ENCODE data around the gene CREB5. TPM values are rescaled to one million over a fixed set of nuclear protein-coding genes. Genes with fewer than 3 reads are reported as not detected.

The CREB5 gene
- total RNA-seq, 2 experiments from 2014 or later = 0.19 to 0.22 TPM

DNA sequence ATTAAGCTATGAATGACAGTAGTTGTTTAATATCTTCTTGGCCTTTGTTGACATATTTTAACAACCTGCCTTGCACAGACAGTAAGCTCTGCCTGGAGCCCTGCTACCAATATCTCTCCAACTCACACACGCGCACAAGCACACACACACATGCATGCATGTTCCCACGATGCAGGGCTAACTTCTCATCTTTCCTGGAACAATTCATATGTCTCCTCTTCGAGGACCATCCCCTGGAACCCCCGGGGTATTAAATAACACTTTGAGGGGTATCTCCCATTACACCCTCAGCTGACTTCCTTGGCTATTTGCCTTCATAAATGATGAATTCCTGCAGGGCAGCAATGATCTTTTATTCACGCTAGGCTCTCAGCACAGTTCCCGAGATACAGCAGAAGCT is 287.8 kb downstream of the CREB5 start:
- no peaks in the 10 kb centered on the region for H3K9me3 Mint-ChIP-seq
- ATAC-seq (ENCODE audit: poor library complexity) = no peak
- no peaks in the 10 kb centered on the region for H3K27me3 Mint-ChIP-seq
- H3K27ac ChIP-seq (ENCODE audit: low read depth in 1 of 2, low read length in 2 of 2) = no peak overlapping the region
- H3K4me3 ChIP-seq (ENCODE audit: low read length) = no peak overlapping the region
- H3K27me3 ChIP-seq (ENCODE audit: control insufficient read depth in 1 of 2, insufficient read depth in 2 of 2, low read length in 2 of 2) = no peaks in the 10 kb centered on the region
- no peaks in the 10 kb centered on the region for H3K9me3 ChIP-seq (ENCODE audit: control insufficient read depth in 1 of 2, insufficient read depth in 1 of 2, low read length in 2 of 2)
- TF ChIP-seq, protein P1, sequence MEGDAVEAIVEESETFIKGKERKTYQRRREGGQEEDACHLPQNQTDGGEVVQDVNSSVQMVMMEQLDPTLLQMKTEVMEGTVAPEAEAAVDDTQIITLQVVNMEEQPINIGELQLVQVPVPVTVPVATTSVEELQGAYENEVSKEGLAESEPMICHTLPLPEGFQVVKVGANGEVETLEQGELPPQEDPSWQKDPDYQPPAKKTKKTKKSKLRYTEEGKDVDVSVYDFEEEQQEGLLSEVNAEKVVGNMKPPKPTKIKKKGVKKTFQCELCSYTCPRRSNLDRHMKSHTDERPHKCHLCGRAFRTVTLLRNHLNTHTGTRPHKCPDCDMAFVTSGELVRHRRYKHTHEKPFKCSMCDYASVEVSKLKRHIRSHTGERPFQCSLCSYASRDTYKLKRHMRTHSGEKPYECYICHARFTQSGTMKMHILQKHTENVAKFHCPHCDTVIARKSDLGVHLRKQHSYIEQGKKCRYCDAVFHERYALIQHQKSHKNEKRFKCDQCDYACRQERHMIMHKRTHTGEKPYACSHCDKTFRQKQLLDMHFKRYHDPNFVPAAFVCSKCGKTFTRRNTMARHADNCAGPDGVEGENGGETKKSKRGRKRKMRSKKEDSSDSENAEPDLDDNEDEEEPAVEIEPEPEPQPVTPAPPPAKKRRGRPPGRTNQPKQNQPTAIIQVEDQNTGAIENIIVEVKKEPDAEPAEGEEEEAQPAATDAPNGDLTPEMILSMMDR (IDR thresholded peaks at IDR 0.05) = no peak
- intact Hi-C loops (cut with DNase I, micrococcal nuclease) = no loop called here
- POLR2A ChIA-PET = no interaction called here
- no peaks in the 10 kb centered on the region for H3K4me1 Mint-ChIP-seq (ENCODE audit: low read depth)
- no peaks in the 10 kb centered on the region for H3K36me3 Mint-ChIP-seq (ENCODE audit: low read depth)
- no peak overlapping the region for H3K27ac Mint-ChIP-seq
- H3K4me3 Mint-ChIP-seq = no peak overlapping the region
- H3K4me1 ChIP-seq (ENCODE audit: insufficient read depth, low read length) = no peaks in the 10 kb centered on the region
- DNase-seq = no peak
- CTCF ChIA-PET = no interaction called here
- H3K36me3 ChIP-seq (ENCODE audit: insufficient read depth, low read length) = no peaks in the 10 kb centered on the region

DNA sequence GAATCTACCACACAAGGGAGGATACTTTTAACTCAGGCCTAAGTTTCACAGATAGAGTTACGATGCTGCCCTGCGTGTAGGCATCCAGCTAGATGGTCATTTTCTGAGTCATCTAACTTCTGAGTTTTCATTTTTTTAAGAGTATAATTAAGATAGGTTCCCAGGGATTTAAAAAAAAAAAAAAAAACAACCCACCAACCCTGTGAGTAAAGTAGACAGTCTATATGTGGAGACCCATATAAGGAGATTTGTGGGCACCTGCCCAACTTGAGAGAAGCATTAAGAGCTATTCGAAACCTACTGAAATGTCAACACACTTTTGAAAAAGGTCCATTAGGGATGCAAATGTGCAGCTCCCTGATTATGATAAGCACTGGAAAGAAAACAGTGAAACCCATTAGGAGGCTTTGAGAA is 288.5 kb downstream of the CREB5 start:
- H3K27ac ChIP-seq (ENCODE audit: low read depth in 1 of 2, low read length in 2 of 2) = no peak overlapping the region
- Mint-ChIP-seq H3K9me3 (no peaks in the 10 kb centered on the region), H3K4me1 (ENCODE audit: low read depth) (no peaks in the 10 kb centered on the region), H3K4me3 (no peak overlapping the region), H3K27ac (no peak overlapping the region), H3K36me3 (ENCODE audit: low read depth) (no peaks in the 10 kb centered on the region), H3K27me3 (no peaks in the 10 kb centered on the region)
- ChIA-PET POLR2A (no interaction called here), CTCF (no interaction called here)
- no peak overlapping the region for H3K4me3 ChIP-seq (ENCODE audit: low read length)
- no peaks in the 10 kb centered on the region for H3K4me1 ChIP-seq (ENCODE audit: insufficient read depth, low read length)
- no peaks in the 10 kb centered on the region for H3K27me3 ChIP-seq (ENCODE audit: control insufficient read depth in 1 of 2, insufficient read depth in 2 of 2, low read length in 2 of 2)
- TF ChIP-seq, protein P1 (IDR thresholded peaks at IDR 0.05) = no peak
- H3K36me3 ChIP-seq (ENCODE audit: insufficient read depth, low read length) = no peaks in the 10 kb centered on the region
- H3K9me3 ChIP-seq (ENCODE audit: control insufficient read depth in 1 of 2, insufficient read depth in 1 of 2, low read length in 2 of 2) = no peaks in the 10 kb centered on the region
- no peak for ATAC-seq (ENCODE audit: poor library complexity)
- DNase-seq = no peak
- intact Hi-C loops (cut with DNase I, micrococcal nuclease) = no loop called here

DNA sequence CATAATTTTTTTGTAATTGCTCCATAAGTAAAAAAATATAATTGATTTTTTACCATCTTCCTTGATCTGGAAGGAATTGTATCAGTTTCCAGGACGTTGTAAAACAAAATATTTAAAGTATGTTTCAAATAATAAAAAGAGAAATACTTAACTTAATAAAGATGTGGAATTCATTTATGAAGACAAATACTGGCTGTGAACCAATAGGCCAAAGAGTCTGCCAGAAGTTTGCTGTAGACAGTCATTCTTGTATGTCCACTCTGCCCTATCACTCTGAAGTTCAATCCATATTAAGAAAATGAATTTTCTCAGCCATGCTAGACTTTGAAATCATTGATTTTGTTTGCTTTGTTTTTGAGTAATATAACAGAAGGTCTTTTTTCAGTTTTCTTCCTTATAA is 289.4 kb downstream of the CREB5 start:
- POLR2A ChIA-PET = no interaction called here
- intact Hi-C loops (cut with DNase I, micrococcal nuclease) = no loop called here
- Mint-ChIP-seq H3K4me3 (no peak overlapping the region), H3K4me1 (ENCODE audit: low read depth) (no peaks in the 10 kb centered on the region), H3K27ac (no peak overlapping the region), H3K9me3 (no peaks in the 10 kb centered on the region), H3K36me3 (ENCODE audit: low read depth) (no peaks in the 10 kb centered on the region), H3K27me3 (no peaks in the 10 kb centered on the region)
- H3K36me3 ChIP-seq (ENCODE audit: insufficient read depth, low read length) = no peaks in the 10 kb centered on the region
- DNase-seq (no peak), ATAC-seq (ENCODE audit: poor library complexity) (no peak)
- TF ChIP-seq, protein P1 (IDR thresholded peaks at IDR 0.05) = no peak
- H3K9me3 ChIP-seq (ENCODE audit: control insufficient read depth in 1 of 2, insufficient read depth in 1 of 2, low read length in 2 of 2) = no peaks in the 10 kb centered on the region
- H3K4me1 ChIP-seq (ENCODE audit: insufficient read depth, low read length) = no peaks in the 10 kb centered on the region
- no peaks in the 10 kb centered on the region for H3K27me3 ChIP-seq (ENCODE audit: control insufficient read depth in 1 of 2, insufficient read depth in 2 of 2, low read length in 2 of 2)
- no peak overlapping the region for H3K27ac ChIP-seq (ENCODE audit: low read depth in 1 of 2, low read length in 2 of 2)
- CTCF ChIA-PET = no interaction called here
- H3K4me3 ChIP-seq (ENCODE audit: low read length) = no peak overlapping the region
